Ramos (cell line): ENCODE results near the gene RASGRF1.

Experiments
- in situ Hi-C: fragments of 300-500 bp; cut with MboI; formaldehyde crosslinking; loops from one replicate; pipeline ENCODE4 v1.14.3; 2022; ENCODE audit warnings: low sequenced_read_pairs; ENCODE audit not compliant: unreplicated experiment

The RASGRF1 gene

DNA sequence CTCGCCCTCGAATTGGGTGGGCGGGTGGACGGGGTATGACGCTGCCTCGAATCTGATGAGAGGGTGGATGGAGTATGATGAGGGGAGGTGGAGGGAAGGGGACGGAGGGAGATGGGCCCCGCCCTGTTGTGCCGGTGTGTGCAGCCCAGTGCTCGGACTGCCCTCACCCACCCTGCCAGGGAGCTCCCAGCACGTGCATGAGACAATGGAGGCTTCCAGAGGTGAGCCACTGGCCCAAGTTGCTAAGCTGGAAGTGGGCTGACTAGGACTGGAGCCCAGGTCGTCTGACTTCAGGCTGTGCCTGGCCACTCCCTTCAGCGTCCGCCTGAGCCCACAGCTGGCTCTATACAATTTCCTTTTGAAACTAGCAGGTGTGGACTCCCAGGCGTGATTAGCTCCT, 98.7 kb downstream of the RASGRF1 start:
- in situ Hi-C loops, result no loop called here

DNA sequence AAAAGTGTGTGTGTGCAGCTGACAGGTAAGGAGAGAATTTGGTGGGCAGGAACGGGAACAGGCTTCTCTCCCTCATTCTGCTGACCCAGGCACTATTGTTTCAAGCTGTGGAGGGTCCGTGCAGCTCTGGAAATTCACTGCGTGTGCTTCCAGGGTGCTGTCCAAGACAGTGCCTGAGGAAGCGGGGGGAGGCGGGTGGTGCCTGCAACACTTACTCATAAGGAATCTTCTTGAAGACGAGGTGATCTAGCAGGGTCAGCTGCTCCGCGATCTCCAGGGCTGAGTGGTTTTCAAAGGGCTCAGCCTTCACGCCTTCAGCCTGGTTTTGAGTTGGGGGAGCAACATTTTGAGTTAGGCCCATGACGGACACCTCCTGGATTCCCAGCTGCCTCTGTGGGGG, 99.1 kb downstream of the RASGRF1 start:
- in situ Hi-C loops, result no loop called here

DNA sequence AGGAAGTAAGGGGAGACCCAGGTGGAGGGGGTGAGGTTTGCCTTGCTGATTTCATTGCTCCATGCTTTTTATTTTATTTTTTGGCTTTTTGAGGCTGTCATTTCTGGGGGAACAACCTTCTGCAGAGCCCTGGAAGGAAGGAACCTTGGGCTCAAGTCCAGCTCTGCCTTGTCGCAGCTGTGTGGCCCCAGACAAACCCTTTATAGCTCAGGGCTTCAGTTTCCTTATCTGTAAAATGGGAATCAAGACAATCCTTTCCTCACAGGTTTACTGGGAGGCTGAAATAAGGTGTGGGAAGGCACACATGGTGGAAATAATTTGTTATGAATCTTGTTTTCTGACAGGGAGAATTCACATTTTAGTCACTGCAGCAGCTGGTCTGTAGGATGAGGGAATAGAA, 100.3 kb downstream of the RASGRF1 start:
- in situ Hi-C loops, result no loop called here

DNA sequence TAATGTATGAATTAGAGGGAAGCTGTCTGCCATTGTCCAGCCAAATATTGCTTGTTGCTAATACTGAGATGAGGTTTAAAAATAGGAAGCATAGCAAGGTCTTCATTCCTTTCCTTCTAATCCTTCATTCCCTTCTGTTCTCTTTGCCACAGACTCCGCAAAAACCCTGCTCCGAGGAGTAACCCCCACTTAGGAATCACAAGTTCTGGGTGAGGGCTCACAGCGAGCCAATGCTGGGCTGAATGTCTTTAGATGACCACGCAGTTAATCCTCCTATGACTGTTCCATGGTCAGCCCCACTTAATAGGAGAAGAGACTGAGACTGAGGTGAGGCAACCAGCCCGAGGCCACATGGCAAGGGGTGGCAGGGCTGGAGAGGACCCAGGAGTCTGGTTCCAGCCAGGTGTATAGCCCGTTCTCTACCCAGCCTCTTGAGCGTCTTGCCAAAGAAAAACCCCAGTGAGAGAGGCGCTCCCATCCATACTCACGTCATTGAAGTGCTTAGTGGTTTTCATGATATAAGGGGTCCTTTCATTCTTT, 100.8 kb downstream of the RASGRF1 start:
- in situ Hi-C loops, result no loop called here

DNA sequence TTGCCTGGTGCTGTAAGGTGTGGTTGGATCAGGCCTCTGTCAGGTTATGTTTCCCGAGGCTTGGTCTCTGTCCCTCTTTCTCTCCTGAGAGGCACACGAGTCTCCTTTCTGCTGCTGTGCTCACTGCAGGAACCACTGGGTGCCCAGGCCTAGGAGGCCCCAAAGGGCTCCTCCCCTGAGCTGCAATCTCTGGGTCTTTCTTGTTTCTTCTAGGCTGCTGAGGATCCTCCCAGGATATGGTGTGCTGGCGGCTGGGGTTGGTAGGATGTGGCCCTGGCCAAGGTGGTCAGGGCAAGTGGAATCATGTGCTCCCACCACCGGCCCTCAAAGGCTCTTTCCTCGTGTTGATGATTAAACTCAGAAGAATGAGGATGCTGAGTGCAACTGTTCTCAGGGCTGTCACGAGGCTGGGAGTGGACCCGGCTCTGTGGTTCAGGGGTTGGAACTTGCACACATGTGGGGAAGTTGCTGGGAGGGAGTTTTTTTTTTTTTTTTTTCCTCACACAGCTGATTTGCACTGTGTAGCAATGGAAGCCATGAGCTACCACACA, 102.1 kb downstream of the RASGRF1 start:
- in situ Hi-C loops, result no loop called here

DNA sequence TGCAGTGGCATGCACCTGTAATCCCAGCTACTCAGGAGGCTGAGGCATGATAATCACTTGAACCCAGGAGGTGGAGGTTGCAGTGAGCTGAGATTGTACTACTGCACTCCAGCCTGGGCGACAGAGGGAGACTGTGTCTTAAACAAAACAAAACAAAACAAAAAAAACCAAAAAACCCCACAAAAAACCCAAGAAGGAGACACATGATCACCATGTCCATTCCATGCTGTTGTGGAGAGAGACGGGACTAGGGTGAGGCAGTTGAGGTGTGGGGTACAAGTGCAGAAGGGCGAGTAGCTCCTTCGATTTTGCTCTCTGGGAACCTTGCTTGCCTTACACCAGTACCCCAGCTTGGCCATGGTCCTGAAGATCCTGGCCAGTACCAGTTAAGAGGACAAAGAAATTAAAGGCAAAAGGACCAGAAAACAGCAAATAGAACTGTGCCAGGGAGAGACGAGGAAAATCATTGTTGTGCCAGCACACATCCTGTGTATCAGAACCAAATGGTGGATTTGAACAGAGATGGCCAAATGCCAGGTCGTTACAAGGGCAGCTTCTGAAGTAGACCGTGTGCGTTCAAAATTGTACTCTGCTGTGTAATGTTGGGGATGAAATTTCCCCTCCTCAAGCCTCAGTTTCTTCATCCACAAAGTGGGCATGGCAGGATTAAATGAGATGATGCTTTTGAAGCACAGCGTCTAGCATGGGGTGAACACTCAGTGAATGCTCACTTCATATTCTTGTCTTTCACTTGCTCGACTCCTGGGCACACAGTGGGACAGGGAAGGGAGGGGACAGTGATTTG, 102.8 kb downstream of the RASGRF1 start:
- in situ Hi-C loops, result no loop called here

DNA sequence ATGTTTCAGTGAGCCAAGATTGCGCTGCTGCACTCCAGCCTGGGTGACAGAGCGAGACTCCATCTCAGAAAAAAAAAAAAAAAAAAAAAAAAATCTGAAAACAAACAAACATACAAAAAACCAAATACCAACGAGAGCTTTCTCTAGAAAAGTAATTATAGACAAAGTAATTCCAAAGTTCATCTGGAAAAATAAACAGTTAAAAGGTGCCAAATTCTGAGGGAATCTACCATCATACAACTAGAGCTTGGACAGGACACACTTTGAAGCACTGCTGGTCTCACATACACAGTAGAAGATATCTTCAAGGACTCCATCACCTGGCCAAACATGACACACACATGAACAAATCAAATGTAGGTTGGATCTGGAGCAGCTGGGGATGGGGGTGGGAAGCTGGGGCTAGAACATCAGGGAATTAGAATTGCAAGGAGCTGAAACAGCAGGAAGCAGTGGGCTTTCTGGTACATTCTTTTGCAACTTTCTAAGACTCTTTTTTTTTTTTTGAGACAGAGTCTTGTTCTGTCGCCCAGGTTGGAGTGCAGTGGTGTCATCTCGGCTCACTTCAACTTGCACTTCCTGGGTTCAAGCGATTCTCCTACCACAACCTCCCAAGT, 104.6 kb downstream of the RASGRF1 start:
- in situ Hi-C loops, result no loop called here

DNA sequence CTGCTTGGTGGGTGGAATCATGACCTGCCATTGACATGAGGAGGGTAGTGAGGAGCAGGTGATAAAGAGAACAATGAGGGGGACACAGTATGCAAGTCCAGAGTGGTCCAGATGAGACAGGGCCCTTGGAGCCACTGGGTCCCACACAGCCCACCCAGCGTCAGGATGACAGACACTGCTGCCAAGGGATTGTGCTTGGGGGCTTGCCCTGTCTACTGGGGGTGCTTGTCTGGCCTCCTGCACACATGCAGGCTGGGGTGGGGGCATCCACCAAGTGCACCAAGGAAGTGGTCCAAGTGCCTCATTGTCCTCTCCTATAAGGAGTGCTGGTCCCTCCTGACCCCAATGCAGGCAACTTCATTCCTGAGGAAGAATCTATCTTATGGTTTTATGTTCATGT, 106.5 kb downstream of the RASGRF1 start:
- in situ Hi-C loops, result no loop called here

DNA sequence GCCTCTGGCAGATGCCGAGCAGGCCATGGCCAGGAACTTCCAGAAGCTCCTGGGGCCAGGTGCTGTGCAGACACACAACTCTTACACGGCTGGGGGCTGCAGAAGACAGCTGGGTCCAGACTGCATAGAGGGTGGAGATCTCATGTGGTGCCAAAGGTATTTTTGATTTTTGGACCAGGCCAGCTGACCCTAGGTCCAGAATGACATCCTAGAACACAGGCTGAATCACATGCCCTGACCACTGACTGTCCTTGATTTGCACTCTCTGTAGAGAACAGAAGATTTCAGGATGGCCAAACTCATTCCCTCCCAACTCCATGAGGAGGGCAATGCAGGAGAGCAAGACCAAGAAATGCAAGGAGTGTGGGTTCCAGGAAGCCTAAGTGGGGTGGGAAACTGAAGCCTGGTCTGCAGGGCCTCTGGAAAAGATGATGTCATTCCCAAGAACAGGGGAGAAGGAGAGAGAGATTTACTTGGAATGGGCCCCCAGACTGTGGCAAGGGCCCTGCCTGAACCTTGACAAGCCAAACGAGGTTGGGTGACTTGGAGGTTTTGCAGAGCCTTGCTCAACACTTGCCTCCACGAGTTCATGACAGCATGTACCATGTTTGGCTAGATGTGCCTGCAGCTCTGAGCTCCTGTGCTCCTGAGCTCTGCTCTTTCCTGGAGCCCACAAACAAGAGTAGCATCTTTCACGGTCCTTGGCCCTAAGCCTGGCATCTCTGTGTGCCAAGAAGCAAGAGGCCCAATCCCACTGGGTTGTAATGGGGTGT, 107.2 kb downstream of the RASGRF1 start:
- in situ Hi-C loops, result no loop called here

DNA sequence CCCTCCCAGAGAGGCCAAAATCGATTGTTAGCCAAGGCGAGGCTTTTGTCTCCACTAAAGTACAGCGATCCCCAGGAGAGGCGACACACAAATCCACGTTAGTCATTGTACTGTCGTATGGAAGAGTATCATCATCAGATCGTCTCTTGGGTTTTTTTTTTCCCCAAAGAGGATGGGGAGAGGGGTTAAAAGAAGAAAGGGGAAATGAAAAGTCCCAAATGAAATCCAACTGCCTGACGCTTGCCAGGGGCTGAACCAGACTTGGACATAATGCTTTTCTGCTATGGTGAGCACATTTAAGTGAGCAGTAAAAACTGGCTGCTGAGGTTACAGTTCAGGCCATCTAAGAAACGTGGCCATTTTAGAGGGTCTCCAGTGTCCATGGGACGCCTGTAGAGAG, 107.8 kb downstream of the RASGRF1 start:
- in situ Hi-C loops, result no loop called here

DNA sequence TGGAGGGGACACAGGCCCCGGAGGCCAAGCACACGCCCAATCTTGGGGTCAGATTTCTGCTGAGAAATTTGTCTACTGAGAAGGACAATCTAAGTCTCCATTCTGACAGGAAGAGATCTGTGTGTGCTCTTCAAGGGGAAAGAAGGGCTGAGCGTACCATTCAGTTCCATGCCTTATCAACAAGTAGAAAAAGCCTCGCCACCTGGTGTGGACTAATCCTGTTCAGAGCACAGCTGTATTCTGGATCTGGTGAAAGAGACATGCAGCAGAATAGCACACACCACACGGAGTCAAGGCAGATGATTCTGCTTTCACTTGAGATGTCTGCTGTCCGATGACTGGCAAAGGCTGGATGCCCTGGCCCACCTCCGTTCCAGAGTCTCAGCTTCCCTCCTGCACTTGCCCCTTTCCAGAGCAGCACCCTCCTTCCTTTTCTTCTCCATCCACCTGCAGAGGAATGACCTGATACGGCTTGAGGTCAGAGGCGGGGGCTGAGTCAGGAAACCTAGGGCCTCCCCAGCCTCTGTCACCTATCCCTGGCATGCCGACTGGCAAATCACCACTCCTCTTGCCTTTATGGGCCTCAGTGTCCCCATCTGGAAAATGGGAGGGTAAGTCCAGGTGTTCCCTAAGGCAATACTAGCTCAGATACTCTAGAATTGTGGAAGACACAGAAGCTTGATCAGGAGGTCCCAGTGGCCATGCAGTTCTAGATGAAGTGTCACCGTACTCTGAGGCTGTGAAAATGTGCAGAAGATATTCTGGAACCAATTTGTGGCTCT, 108.9 kb downstream of the RASGRF1 start:
- in situ Hi-C loops, result no loop called here

DNA sequence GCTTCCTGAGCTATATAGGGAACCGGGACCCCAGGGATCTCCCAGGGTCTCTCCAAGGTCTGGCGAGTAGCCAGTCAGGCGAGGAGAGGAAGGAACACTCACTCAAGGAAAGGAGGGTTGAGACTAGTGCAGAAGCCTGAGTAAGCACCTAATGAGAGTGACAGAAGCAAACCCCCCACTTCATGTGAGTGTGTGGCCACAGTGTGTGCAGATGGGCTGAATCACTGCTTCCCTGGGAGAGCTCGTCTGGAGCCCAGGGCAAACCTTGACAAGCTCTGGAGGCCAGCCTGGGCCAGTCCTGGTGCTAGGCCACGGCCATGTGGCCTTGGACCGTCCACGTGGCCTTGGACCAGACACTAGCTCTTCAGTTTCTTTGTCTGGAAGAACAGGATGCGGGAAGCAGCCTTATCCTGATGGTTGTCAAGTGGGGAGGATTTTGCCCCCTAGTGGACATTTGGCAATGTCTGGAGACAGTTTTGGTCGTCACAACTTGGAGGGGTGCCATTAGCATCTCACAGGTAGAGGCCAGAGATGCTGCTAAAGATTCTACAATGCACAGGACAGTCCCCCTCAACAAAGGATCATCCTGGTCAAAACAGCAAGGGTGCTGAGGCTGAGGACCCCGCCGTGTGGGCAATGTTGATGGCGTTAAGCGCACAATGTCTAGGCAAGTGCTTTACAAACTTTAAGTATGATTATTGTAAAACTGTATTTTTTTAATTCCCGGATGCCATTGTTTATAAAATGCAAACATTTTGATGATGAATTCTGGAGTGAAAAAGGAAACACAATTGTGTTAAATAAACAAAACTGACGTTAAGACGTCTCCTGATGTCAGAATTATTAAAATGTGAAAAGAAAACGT, 110.9 kb downstream of the RASGRF1 start:
- in situ Hi-C loops, result no loop called here

DNA sequence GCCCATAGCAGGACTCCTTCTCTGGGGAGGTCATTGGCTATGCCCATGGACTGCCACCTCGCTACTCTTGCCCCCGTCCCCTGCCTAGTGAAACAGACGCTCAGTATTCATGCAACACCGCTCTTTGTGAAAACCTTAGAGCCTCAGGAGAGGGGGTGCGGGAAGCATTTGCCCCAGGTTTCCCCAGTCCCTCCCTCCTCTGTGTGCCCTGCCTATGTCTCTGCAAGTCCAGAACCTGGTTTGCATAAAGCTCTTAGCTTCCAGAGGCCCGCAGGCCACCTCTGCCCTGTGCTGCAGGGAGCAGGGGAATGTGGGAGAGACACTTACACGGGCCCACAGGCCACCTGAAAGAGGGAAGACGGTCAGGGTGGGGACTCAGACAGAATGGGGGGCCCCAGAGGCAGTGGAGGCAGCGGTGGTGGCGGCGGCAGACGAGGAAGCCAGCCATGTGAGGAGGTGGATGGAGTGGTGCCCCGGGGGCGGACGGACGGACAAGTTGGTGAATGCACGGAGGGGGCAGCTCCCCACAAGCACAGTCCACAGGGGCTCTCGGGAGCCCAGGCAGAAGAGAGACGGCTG, 111.9 kb downstream of the RASGRF1 start:
- in situ Hi-C loops, result no loop called here

DNA sequence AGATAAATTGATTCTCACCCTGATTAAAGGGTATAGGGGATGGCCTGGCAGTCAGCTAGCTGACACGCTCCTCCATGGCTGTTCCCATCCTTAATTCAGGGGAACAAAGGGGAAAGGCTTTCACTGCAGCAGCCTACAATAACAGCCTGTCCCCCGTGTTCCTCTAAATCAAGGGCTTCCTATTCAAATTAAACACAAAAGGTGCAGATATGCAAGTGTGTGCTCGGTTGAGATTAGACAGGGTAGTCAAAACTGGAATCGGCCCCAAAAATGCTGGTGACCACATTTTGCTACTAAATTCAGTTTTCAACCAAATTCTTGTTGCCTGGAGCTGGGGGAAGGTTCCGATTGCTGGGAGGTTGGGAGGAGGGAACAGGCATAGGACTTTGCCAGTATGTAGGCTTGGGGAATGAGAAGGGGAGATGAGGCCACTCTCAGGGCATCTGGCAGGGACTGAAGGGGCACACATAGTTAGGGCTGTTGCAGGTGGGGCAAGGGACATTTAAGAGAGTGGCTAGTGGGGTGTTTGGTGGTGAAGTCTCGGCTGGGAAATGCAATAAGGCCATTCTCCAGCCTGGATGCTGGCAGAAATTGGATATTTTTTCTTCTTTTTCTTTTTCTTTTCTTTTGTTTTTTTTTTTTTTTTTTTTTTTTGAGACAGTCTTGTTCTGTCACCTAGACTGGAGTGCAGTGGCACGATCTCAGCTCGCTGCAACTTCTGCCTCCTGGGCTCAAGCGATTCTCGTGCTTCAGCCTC, 112.8 kb downstream of the RASGRF1 start:
- in situ Hi-C loops, result no loop called here

DNA sequence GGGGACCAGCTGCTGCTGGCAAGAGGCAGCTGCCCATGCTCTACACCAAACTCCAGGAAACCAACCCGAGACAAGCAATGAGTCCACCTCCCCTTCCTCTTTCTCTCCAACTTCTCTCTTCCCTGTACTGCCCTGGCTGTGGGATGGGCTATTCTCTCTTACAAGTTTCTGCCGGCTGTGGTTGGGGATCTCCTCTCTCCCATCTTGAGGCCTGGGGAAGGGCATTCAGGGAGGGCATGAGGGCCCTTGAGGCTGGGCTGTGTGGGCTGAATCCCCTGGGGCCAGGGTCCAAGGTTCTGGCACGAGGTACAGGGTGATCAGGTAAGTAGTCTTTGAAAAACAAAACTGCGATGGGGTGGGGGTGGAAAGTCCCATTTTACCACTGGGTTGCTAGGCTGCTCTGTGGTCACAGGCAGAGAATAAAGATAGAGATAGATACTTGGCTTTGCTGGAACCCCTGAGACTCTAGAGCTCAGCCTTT, 113.4 kb downstream of the RASGRF1 start:
- in situ Hi-C loops, result no loop called here

DNA sequence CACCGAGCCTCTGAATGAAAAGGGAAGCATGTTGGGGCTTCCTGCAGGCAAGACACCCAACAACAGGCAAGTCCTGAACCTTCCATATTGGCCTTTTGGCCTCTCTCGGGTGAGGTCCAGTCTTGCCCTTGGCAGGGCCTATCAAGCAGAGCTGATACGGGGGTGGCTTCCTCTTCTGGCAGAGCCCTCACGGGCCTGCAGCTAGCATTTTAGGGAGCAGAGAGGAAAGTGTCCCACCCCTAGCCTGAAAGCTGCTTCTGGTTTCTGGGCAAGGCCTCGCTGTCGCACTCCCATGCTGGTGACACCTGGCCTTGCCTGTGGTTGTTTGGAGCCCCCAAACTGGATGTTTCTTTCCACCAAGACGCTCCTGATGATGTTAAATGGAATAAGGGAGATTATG, 113.9 kb downstream of the RASGRF1 start:
- in situ Hi-C loops, result no loop called here

DNA sequence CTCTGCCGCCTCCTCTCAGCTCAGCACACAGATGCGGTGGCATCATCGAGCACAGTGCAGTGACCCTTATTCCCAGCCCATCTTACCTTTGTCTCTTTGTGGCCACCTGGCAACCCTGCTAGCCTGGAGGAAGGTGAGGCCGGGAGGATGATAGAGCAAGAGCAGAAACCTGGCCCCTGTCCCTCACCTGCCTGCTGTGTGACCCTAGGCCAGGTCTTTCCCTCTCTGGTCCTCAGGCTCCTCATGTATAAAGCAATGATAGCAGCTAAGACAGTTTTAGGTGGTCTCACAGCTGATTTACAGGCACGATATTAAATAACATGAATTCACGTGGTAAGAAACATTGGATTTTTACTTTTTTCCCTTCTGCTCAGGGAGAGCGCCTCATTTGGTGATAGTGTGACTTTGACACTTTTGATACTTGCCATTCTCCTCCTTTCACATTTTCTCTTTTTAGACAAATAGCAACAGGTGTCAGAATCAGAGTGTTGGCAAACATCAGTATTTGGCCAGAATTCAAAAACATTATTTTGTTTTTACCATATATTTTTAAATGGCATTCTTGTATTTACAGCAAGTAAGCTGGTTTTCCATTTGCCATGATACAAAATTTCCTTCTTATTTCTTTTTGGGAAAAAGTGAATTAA, 116.2 kb downstream of the RASGRF1 start:
- in situ Hi-C loops, result no loop called here
